PC-3 (cell line): ENCODE results near the gene ARHGAP32. TPM values are rescaled to one million over a fixed set of nuclear protein-coding genes. Genes with fewer than 3 reads are reported as not detected.
A peak's percentile ranks its signal among the peaks of the same experiment; 100 is the strongest.

Experiments
- ATAC-seq: fragments of 200-7000 bp; cut with Tn5 transposase; 2 replicates; pipeline ENCODE4 v1.9.1; 2020; ENCODE audit warnings: mild to moderate bottlenecking, moderate library complexity
- BruUV-seq: library from RNA; stranded (reverse); fragments of 400-500 nt; replicated peaks from 2 replicates; lab custom pipeline; 2021; lab: Mats Ljungman, UMichigan
- CTCF ChIA-PET: fragments of 300-600 bp; sonication (Branson Sonifier 250); formaldehyde crosslinking; loops from one replicate; lab custom pipeline; 2022; ENCODE audit warnings: antibody characterized with exemption; lab: Charles Lee
- POLR2A ChIA-PET: fragments of 300-600 bp; sonication (Branson Sonifier 250); formaldehyde crosslinking; loops from one replicate; lab custom pipeline; 2022; ENCODE audit warnings: antibody characterized with exemption; ENCODE audit not compliant: unreplicated experiment; lab: Charles Lee
- DNase-seq: peaks from one replicate; pipeline ENCODE4 v3.0.0-alpha.2; 2015
- H2AFZ ChIP-seq: fragments of 300-600 bp; sonication (generic); 2 replicates; pipeline ENCODE4 v1.6.0; 2016; ENCODE audit warnings: antibody characterized with exemption, low read length
- H3F3A ChIP-seq: fragments of 300-600 bp; sonication (generic); one replicate; pipeline ENCODE4 v1.6.0; 2017; ENCODE audit warnings: antibody characterized with exemption, low read length, control low read depth, mild to moderate bottlenecking; ENCODE audit not compliant: unreplicated experiment
- H3K27ac ChIP-seq: fragments of 300-600 bp; sonication (generic); 2 replicates; pipeline ENCODE4 v1.5.1; 2016; ENCODE audit warnings: mild to moderate bottlenecking, low read length
- H3K27me3 ChIP-seq: fragments of 300-600 bp; sonication (generic); 2 replicates; pipeline ENCODE4 v1.6.1; 2016; ENCODE audit warnings: low read length, mixed read lengths
- H3K36me3 ChIP-seq: fragments of 300-600 bp; sonication (generic); 2 replicates; pipeline ENCODE4 v1.6.1; 2016; ENCODE audit warnings: low read depth, mixed run types, low read length, mixed read lengths
- H3K4me1 ChIP-seq: fragments of 300-600 bp; sonication (generic); 2 replicates; pipeline ENCODE4 v1.5.1; 2016; ENCODE audit warnings: low read length; ENCODE audit not compliant: insufficient read depth
- H3K4me2 ChIP-seq: fragments of 300-600 bp; sonication (generic); 2 replicates; pipeline ENCODE4 v1.6.0; 2016; ENCODE audit warnings: low read length
- H3K4me3 ChIP-seq: fragments of 300-600 bp; sonication (generic); 2 replicates; pipeline ENCODE4 v1.5.1; 2016; ENCODE audit warnings: mild to moderate bottlenecking, low read length, mixed read lengths
- H3K79me2 ChIP-seq: fragments of 300-600 bp; sonication (generic); 2 replicates; pipeline ENCODE4 v1.6.1; 2017; ENCODE audit warnings: low read length, mixed read lengths
- H3K9ac ChIP-seq: fragments of 300-600 bp; sonication (generic); 2 replicates; pipeline ENCODE4 v1.6.0; 2016; ENCODE audit warnings: mild to moderate bottlenecking, low read length
- H3K9me2 ChIP-seq: fragments of 300-600 bp; sonication (generic); replicated peaks from 2 replicates; pipeline ENCODE4 v1.6.1; 2016; ENCODE audit warnings: mixed run types, low read length, mixed read lengths
- H3K9me3 ChIP-seq: fragments of 300-600 bp; sonication (generic); 2 replicates; pipeline ENCODE4 v1.6.1; 2016; ENCODE audit warnings: low read length, mixed read lengths
- H4K20me1 ChIP-seq: fragments of 300-600 bp; sonication (generic); 2 replicates; pipeline ENCODE4 v1.6.1; 2016; ENCODE audit warnings: low read length, mixed read lengths
- CTCF ChIP-seq: fragments of 300-600 bp; sonication (generic); conservative IDR thresholded peaks from 2 replicates; pipeline ENCODE4 v1.5.1; 2017; ENCODE audit warnings: antibody characterized with exemption, low read depth, mild to moderate bottlenecking, low read length
- EZH2 ChIP-seq: fragments of 300-600 bp; sonication (generic); IDR thresholded peaks from one replicate; pipeline ENCODE4 v1.6.1; 2017; ENCODE audit warnings: antibody characterized with exemption, mild to moderate bottlenecking, low read length; ENCODE audit not compliant: unreplicated experiment
- EZH2phosphoT487 ChIP-seq: fragments of 300-600 bp; sonication (generic); IDR thresholded peaks from 2 replicates; pipeline ENCODE4 v1.6.1; 2018; ENCODE audit warnings: mild to moderate bottlenecking, antibody characterized with exemption, low read length, borderline replicate concordance
- intact Hi-C: fragments of 100-400 bp; cut with micrococcal nuclease; formaldehyde crosslinking; loops from 2 replicates; pipeline ENCODE4 v1.9.0; 2023
- total RNA-seq: library from RNA; depleted of rRNA; stranded (reverse); fragments of >200 nt; gene quantifications from 2 replicates; pipeline ENCODE4 v1.2.3, GENCODE V29; 2014

Gene ARHGAP32
- total RNA-seq, 1 experiment from 2014 or later: 13.7 TPM

- ATAC-seq: peak; percentile 100
- no TSS peak for BruUV-seq
Measured at GRCh38 chr11:129061492-129062230, 130.5 kb downstream of the ARHGAP32 start.

GRCh38 chr11:129056916-129057315, 135.2 kb downstream of the ARHGAP32 start:
- Histone ChIP-seq H3K79me2 (no peaks in the 10 kb centered on the region), H4K20me1 (no peaks in the 10 kb centered on the region), H3K9me2 (no peaks in the 10 kb centered on the region), H3K27ac (no peak overlapping the region), H3K9ac (no peak overlapping the region), H3K4me2 (no peak overlapping the region), H3K36me3 (no peaks in the 10 kb centered on the region), H3K4me1 (peaks cover 18% of the 10 kb centered on the region), H3K27me3 (no peaks in the 10 kb centered on the region), H2AFZ (no peak overlapping the region), H3F3A (no peaks in the 10 kb centered on the region), H3K9me3 (no peaks in the 10 kb centered on the region), H3K4me3 (no peak overlapping the region)
- TF ChIP-seq CTCF: no peak
- no peak for TF ChIP-seq EZH2phosphoT487
- no peak for TF ChIP-seq EZH2
- no TSS peak for BruUV-seq
- POLR2A ChIA-PET: no interaction called here
- DNase-seq (no peak), ATAC-seq (no peak)
- CTCF ChIA-PET: no interaction called here
- intact Hi-C loops: no loop called here

More at GRCh38 chr11:129061492-129062230, 130.5 kb downstream of the ARHGAP32 start:
- Histone ChIP-seq H3K4me3 (peak overlapping the region; percentile 46), H3K27me3 (no peaks in the 10 kb centered on the region), H4K20me1 (no peaks in the 10 kb centered on the region), H3K4me1 (peaks cover 17% of the 10 kb centered on the region), H3K9ac (peak overlapping the region; percentile 70), H2AFZ (peak overlapping the region; percentile 27; the same call in 1 of the 2 replicates), H3K4me2 (peak overlapping the region; percentile 76), H3K79me2 (no peaks in the 10 kb centered on the region), H3K27ac (peak overlapping the region; percentile 92), H3K36me3 (no peaks in the 10 kb centered on the region), H3F3A (no peaks in the 10 kb centered on the region), H3K9me2 (no peaks in the 10 kb centered on the region), H3K9me3 (no peaks in the 10 kb centered on the region)
- intact Hi-C loops: loop anchor here (2.0 kb wide), 1 partner anchor 37 kb away; no protein-coding TSS in a partner anchor
- ChIA-PET CTCF (no interaction called here), POLR2A (no interaction called here)
- DNase-seq: peak; percentile 95
- no peak for TF ChIP-seq EZH2phosphoT487
- no peak for TF ChIP-seq CTCF
- TF ChIP-seq EZH2: no peak

GRCh38 chr11:129055196-129055595, 136.9 kb downstream of the ARHGAP32 start:
- H3K79me2 ChIP-seq: no peaks in the 10 kb centered on the region
- POLR2A ChIA-PET: no interaction called here
- no peak overlapping the region for H3K4me3 ChIP-seq

More at GRCh38 chr11:129055196-129055595, 136.9 kb downstream of the ARHGAP32 start:
- intact Hi-C loops: no loop called here
- Histone ChIP-seq H2AFZ (no peak overlapping the region), H3K9me2 (no peaks in the 10 kb centered on the region), H3K4me2 (no peak overlapping the region), H3K27ac (no peak overlapping the region), H3F3A (no peaks in the 10 kb centered on the region), H3K9ac (no peak overlapping the region), H4K20me1 (no peaks in the 10 kb centered on the region), H3K4me1 (peaks cover 8% of the 10 kb centered on the region), H3K9me3 (no peaks in the 10 kb centered on the region), H3K27me3 (no peaks in the 10 kb centered on the region), H3K36me3 (no peaks in the 10 kb centered on the region)
- ATAC-seq (no peak), DNase-seq (no peak)
- BruUV-seq: no TSS peak
- no peak for TF ChIP-seq CTCF
- TF ChIP-seq EZH2: no peak
- no peak for TF ChIP-seq EZH2phosphoT487
- CTCF ChIA-PET: no interaction called here
